ENCODE data around the gene DOLPP1.

GRCh38 chr9:129094387-129095169 lies 13.7 kb downstream of the DOLPP1 start:
- TF ChIP-seq POLR2AphosphoS5 (IDR thresholded peaks at IDR 0.05; ENCODE audit: low read depth, low read length) (no peak), POLR2A (IDR thresholded peaks at IDR 0.05; ENCODE audit: low read depth, low read length) (no peak), TAF1 (IDR thresholded peaks at IDR 0.05; ENCODE audit: low read depth, low read length) (no peak), POU2F2 (IDR thresholded peaks at IDR 0.05; ENCODE audit: low read depth, low read length) (no peak), SPI1 (IDR thresholded peaks at IDR 0.05; ENCODE audit: low read depth, low read length) (no peak)
